ENCODE measurements around the gene POLR3G.

POLR3G gene

GRCh38 chr5:90550963-90551362 lies 76.3 kb downstream of the POLR3G start:
- DNase-seq (ENCODE audit: low read depth, low spot score), result no peak

GRCh38 chr5:90551376-90551775 lies 76.7 kb downstream of the POLR3G start:
- no peak for DNase-seq (ENCODE audit: low read depth, low spot score)

GRCh38 chr5:90553711-90554110 lies 79.0 kb downstream of the POLR3G start:
- no peak for DNase-seq (ENCODE audit: low read depth, low spot score)

GRCh38 chr5:90554358-90555006 lies 79.8 kb downstream of the POLR3G start:
- DNase-seq (ENCODE audit: low read depth, low spot score), result no peak

- no peak for DNase-seq (ENCODE audit: low read depth, low spot score)
These were observed 81.0 kb downstream of the POLR3G start for GRCh38 chr5:90555666-90556065.

GRCh38 chr5:90557391-90557790 lies 82.7 kb downstream of the POLR3G start:
- no peak for DNase-seq (ENCODE audit: low read depth, low spot score)

GRCh38 chr5:90557871-90558270 lies 83.2 kb downstream of the POLR3G start:
- DNase-seq (ENCODE audit: low read depth, low spot score), result peak; percentile 3

- DNase-seq (ENCODE audit: low read depth, low spot score), result peak; percentile 97
These were observed 83.9 kb downstream of the POLR3G start, which contains the start of gene ADGRV1 for GRCh38 chr5:90558344-90559192. Gene ADGRV1, plus strand, starts transcription at chr5:90558797. Its CDS starts 99 bp downstream, at chr5:90558896.

- DNase-seq (ENCODE audit: low read depth, low spot score), result no peak
These were observed 86.1 kb downstream of the POLR3G start for GRCh38 chr5:90560771-90561170.

- no peak for DNase-seq (ENCODE audit: low read depth, low spot score)
These were observed 87.1 kb downstream of the POLR3G start for GRCh38 chr5:90561766-90562165.

- peak; percentile 63 for DNase-seq (ENCODE audit: low read depth, low spot score)
These were observed 87.7 kb downstream of the POLR3G start for GRCh38 chr5:90562341-90562740.

- no peak for DNase-seq (ENCODE audit: low read depth, low spot score)
These were observed 88.4 kb downstream of the POLR3G start for GRCh38 chr5:90563108-90563507.

Data from astrocyte of the hippocampus (primary cell).